GM19099 (cell line): Measurements from ENCODE around the gene CCN5.

Source experiments
- POLR2A ChIP-seq: IDR thresholded peaks from 3 replicates; pipeline ENCODE4 v1.6.1; 2011; ENCODE audit warnings: low read depth; ENCODE audit not compliant: insufficient read length; ENCODE audit errors: extremely low read depth

CCN5 gene

DNA sequence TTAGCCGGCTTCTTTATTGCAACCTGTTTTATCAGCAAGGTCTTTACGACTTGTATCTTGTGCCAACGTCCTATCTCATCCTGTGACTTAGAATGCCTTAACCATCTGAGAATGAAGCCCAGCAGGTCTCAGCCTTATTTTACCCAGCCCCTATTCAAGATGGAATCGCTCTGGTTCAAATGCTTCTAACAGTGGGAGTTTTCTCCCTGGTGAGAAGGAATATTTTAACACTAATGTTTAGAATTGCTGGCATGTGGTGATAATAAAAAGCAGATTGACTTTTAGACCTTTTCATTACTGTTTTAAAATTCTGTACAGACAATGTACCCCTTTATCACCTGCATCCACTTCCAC, 20.6 kb downstream of the CCN5 start:
- TF ChIP-seq POLR2A = no peak

DNA sequence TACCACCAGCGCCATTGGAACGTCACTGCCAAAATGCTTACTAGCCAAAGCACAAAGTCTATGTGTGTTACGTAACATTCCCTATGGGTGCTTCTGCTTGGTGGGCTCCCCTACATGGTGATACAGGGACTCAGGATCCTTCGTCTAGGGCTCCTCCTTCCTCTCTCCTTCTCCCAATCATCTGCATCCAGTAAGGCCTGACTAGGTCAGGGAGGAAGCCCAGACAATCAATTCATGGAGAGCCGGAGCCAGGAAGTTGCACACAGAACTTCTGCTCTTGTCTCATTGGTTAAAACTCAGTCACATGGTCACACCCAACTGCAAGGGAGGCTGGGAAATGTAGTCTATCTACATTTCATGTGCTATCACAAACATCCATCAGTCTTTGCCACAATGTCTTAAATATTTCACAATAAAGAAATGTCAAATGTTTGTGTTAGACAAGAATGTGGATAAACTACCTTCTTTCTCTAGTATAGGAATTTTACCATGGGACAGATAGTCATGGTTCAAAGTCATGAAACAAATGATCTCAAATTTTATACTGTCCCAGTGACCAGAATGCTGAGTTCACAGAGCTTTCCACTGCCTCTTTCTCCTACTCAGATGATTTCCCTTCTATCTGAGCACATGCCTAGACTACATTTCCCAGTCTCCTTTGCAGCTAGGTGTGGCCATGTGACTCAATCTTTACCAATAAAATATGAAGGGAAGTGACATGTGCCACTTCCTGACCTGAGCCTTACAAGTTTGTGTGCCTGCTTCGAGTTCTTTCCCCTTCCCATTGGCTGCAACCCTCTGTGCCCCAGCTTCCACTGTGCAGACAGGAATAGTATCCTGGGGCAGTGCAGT, 21.2 kb downstream of the CCN5 start:
- TF ChIP-seq POLR2A = no peak

DNA sequence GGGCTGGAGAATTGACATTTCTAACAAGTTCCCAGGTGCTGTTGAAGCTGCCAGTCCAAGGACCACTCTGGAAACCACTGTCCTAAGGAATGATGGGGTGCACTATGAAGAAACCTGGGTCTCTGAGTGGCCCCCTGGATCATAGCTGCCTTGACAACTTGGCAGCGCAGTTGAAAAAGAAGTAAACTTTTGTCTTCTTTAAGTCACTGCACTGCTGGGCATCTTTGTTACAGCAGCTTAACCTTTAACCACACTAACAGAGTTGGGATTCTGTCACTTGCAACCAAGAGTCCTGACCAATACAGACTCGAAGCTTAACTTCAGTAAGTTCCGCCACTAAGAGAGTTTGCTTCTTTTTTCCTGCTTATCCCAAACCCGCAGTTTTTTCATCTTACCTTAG, 21.9 kb downstream of the CCN5 start:
- TF ChIP-seq POLR2A = no peak

DNA sequence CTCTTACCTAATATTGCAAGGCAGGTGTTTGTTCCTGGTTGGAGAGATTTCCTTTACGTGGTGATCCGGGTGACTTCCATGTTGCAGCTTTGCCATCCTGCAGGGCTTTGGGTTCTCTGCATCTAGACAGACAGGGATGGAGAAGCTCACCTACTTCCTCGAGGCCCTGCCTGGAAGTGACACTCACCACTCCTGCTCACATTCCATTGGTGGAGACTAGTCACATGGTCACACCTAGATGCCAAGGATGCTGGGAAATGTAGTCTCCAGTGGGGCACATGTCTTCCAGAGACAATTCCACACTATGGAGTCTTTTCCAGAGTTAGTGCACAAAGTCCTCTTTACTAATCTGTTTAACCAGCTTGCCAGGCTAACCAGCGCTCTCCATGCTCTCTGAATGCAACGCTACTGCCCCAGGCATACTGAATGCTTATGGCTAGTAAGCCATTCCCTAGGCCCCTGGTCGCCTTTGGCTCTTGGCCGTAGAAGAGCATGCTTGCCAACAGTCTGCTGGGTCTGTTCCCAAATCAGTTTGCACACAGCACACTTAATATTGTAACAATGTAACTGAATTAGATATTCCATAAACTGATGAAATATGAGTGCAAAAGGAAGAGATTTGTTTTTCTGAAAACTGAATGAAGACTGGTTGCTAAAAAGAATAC, 23.8 kb downstream of the CCN5 start:
- TF ChIP-seq POLR2A = no peak

DNA sequence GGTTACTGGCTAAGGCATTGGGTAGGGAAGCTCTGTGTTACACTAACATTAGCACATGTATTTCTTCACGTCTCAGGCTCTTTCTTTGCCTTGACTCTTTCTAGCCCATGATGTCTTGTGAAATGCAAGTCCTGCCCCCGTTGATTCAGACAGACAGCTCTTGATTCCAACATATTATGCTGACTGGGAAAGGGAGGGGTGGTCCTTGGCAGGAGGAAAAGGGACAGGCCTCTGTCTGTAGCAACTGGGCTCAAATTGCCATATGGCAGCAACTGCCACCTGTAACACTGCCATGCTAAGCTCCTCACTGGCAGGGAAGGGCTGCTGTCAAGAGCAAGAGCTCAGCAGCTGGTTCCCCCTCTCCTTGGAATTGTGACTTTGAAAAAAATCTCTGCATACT, 24.8 kb downstream of the CCN5 start:
- no peak for TF ChIP-seq POLR2A

DNA sequence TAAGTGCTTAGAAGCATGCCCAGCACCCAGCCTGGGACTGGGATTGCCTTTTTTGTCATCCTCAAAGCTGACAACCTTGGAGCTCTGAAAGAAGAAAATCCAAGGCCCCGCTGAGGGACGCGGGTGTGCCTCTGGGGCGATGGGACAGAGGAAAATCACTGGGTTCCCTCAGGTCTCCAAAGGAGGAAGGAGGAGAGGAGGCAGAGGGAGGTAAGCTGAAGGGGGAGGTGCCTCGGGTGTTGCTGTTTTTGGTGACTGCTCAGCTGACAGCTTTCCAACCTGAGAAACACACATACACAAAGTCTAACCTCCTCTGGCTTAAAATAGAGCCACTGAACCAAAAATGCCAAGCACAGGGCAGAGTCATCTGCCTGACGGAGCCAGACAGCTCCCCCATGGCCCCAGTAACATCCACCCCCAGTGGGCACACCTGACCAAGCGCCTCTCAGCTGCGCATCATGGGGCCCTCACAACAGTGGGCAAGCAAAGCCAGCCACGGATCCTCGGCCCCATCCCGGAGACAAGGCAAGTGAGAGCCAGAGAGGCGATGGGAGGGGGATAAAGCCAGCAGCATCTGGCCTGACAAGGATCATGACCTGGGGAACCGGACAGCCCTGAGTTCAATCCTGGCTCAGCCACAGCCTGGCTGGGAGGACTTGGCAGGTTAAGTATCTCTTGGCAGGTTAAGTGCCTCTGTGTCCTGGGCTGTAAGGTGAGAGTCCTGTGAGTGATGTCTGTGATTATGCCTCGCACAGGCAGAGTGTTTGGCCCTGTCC, 27.3 kb downstream of the CCN5 start:
- no peak for TF ChIP-seq POLR2A

DNA sequence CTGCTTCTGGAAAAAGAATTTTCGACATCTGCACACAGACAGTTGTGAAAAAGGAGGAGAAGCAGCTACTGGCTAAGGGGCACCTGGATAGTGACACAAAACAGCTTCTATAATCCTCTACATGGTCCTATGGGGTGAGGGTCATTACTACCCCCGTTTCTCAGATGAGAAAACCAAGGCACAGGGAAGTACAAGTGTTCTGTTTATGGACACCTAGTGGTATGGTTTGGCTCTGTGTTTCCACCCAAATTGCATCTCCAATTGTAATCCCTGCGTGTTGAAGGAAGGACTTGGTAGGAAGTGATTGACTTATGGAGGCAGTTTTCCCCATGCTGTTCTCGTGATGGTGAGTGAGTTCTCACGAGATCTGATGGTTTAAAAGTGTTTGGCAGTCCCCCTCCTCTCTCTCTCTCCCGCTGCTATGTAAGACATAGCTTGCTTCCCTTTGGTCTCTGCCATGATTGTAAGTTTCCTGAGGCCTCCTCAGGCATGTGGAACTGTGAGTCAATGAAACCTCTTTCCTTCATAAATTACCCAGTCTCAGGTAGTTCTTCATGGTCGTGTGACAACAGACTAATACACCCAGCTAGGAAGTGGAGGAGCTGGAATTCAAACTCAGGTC, 28.0 kb downstream of the CCN5 start:
- TF ChIP-seq POLR2A = no peak

DNA sequence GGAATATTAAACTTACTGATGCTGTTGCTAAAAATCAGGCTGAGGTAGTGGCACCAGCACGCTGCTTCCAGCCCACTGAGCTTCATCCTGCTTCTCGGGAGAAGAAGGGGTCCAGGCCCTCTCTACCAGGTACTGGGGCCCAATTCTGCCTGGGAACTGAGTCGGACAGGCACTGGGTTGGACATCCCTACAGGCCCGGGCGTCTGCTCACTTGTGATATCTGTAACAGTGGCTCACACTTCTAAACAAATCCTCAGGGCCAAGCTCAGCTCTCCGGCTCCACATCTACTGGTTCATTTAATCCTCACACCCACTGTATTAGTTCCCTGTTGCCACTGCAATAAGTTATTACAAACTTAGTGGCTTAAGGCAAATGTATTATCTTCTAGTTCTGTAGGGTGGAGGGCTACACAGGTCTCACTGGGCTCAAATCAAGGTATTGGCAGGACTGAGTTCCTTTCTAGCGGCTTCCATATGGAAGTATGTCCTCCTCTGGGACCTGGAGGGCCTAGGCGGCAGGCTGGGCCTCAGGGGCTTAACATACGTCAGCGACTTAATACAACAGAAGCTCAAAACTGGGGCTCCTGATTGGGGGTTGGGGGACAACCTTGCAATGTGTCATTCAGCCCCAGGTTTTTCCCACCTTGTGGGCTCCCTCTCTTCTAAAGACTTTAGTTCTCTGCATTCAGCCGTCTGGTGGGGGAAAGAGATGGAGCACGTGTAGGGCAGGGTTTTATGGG, 28.9 kb downstream of the CCN5 start:
- TF ChIP-seq POLR2A = no peak

DNA sequence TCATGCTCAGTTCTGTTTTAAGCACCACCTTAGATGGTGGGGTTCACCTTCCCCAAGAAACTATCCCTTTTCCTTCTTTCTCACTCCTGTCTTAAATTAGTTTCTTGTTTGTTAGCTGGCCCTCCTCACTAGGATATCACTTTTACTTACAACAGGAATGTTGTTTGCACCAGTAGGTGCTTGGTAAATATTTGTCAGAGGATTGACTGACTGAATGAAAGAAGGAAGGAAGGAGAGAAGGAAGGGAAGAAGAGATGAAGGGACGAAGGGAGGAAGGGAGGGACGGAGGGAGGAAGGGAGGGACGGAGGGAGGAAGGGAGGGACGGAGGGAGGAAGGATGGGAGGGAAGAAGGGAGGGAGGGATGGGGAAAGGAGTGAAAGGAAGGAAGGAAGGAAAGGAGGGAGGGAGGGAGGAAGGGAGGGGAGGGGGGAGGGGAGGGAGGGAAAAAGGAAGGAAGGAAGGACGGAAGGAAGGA, 30.0 kb downstream of the CCN5 start:
- TF ChIP-seq POLR2A = no peak

DNA sequence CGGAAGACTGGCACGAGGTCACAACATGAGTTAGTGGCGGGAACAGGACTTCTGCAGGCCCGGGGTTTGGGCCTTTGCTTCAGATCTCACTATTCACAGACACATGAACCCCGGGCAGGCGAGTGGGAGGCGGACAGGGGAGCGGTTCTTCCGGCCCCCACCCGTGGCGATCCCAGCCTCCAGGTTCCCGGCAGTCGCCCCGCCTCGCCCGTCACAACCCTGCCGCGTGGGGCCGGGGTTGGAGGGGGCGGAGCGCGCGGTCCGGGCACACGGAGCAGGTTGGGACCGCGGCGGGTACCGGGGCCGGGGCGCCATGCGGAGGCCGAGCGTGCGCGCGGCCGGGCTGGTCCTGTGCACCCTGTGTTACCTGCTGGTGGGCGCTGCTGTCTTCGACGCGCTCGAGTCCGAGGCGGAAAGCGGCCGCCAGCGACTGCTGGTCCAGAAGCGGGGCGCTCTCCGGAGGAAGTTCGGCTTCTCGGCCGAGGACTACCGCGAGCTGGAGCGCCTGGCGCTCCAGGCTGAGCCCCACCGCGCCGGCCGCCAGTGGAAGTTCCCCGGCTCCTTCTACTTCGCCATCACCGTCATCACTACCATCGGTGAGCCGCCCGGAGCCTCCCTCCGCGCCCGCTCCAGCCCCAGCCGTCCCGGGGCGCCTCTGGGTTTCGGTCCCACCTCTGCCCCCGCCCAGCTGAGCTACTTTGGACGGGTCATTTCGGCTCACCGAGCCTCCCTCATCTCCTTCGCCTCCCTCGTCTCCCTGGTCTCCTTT, 30.6 kb downstream of the CCN5 start, which contains the start of gene KCNK15:
KCNK15 (plus strand) TSS at position 268 of the 769 bp plus-strand sequence; CDS start at position 314, 46 bp downstream.
- TF ChIP-seq POLR2A = no peak

DNA sequence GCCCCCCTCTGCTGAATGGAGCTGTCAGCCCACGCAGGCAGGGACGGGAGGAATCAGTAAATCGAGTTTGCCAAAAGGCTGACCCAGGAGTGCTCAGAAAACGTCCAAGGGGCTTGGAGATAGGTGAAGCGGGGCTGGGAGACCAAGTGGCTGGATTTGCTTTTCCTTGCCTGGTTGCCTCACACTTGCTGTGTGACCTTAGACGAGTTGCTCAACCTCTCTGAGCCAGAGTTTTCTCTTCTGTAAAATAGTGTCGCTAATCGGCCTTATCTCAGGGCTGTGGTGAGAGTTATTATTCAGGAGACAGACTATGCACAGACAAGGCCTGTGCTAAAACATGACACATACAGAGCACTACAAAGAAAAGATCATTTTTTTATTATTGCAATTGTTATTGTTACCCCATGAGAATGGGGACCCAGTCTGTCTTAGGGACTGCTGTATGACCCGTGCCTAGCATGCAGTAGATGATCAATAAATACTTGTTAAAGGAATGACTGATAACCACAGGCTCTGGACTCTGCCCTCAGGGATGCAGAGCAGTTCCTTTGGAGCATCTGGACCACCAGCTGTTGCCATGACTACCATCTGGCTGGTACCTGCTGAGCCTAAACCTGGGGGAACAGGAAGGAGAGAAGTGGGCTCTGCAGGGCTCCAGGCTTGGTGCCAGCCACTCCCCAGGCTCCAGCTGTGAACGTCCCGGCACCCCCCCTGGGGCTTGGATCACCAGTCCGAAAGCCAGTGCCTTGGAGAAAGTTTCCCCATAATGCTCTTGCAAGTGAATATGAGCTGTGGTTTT, 31.4 kb downstream of the CCN5 start:
- no peak for TF ChIP-seq POLR2A

DNA sequence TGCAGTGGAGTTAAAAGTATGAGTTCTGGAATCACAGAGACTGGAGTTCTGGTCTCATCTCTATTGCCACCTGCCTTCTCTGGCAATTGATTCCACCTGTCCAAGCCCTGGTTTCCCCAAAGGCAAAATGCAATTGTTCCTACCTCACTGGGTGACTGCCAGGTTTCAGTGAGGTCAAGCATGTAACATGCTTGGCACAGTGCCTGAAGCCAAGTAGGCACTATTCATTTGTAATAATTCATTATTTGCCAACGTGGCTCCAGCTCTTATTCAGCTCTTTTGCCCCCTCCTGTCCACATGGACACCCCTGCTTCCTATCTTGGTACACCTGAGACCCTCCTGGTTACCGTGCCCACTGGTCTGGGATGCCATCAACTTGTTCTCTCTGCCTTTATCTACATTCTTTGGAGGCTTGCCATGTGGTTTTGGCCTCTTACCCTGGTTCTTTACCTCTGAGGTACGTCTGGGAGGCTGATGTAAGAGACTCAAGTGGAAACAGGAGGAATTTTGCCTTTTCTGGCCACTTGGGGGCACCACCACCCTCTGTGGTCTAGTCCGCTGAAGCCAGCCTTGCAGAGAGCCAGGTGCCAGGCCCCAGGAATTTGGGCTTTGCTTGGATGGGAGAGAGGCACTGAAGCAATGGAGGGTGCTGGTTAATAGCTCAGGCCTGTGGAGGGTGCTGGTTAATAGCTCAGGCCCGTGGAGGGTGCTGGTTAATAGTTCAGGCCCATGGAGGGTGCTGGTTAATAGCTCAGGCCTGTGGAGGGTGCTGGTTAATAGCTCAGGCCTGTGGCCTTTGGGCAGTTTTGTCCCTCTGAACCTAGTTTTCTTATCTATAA, 32.2 kb downstream of the CCN5 start:
- TF ChIP-seq POLR2A = no peak
